Fibroblast of pulmonary artery (primary cell): Measurements from ENCODE around the gene PDXK.

Experiments used
- DNase-seq: peaks from one replicate; pipeline ENCODE4 v3.0.0-alpha.2; 2010; ENCODE audit warnings: low read depth
- H3K4me3 ChIP-seq: replicated peaks from 2 replicates; pipeline ENCODE4 v1.5.1; 2011; ENCODE audit warnings: low read depth, mild to moderate bottlenecking, control low read depth, low read length, moderate library complexity
- TF ChIP-seq, protein P1 (sequence below): IDR thresholded peaks from 2 replicates; pipeline ENCODE4 v1.5.1; 2011; ENCODE audit warnings: mild to moderate bottlenecking, control low read depth, low read length, inconsistent platforms; ENCODE audit errors: missing control alignments

PDXK gene

DNA sequence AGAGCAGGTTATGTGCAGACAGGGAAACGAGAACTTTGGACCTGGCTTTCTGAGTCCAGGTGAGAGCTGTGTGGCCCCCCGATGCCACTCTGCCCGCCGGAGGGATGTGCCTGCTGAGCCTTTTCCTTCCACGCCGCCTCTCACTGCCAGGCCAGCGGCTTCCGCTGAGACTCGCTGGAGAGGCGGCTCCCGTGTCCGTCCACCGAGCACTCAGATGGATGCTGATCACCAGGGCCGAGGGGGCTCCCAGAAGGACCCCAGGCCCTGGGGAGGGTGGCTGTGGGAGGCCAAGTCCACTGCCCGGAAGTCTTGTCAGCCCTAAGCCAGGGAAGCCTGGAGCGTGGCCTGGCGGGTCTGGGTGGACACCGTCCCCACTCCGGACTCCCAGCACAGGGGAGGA, 40.7 kb downstream of the PDXK start:
- TF ChIP-seq, protein P1, sequence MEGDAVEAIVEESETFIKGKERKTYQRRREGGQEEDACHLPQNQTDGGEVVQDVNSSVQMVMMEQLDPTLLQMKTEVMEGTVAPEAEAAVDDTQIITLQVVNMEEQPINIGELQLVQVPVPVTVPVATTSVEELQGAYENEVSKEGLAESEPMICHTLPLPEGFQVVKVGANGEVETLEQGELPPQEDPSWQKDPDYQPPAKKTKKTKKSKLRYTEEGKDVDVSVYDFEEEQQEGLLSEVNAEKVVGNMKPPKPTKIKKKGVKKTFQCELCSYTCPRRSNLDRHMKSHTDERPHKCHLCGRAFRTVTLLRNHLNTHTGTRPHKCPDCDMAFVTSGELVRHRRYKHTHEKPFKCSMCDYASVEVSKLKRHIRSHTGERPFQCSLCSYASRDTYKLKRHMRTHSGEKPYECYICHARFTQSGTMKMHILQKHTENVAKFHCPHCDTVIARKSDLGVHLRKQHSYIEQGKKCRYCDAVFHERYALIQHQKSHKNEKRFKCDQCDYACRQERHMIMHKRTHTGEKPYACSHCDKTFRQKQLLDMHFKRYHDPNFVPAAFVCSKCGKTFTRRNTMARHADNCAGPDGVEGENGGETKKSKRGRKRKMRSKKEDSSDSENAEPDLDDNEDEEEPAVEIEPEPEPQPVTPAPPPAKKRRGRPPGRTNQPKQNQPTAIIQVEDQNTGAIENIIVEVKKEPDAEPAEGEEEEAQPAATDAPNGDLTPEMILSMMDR: no peak
- H3K4me3 ChIP-seq: no peak overlapping the region
- DNase-seq: no peak

DNA sequence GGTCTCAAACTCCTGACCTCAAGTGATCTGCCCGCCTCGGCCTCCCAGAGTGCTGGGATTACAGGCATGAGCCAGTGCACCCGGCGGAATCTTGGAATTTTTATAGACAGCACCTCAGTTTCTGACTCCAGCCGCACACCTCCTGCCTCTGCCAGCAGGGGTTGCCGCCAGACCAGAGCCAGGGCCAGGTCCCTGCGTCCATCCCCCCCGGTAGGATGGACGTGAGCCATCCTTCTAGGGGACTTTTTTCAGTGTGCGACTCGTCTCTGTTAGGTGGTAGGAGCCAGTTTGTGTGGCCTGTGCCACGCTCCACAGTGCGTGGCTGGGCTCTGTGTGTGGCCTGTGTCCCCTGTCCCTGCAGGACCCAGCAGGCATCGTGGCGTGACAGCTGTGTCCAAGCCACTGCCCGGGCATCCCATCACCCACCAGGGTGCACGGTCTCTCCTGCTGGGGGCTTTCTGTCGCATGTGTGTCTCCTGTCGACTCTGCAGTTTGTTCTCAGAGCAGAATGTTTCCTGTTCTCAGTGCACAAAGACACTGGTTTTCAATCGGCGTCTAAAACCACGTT, 41.5 kb downstream of the PDXK start:
- DNase-seq: no peak
- TF ChIP-seq, protein P1: no peak

DNA sequence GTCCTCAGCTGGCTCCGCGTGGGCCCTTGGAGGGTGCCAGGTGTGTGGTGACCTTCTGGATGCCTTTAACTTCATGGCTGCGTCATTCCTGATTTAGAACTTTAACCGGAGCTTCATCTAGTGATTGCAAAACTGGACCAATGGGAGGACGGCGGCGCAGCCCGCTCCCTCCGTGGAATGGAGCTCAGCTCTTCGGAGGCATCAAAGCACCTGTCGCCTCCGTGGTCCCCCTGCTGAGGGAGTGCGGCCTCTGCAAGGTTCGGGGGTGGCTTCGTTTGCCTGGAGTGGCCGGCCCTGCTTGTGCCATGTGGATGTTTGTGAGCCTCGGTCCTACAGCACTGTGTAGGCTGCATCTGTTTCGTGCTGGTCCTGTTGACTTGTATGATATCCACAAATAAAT, 43.0 kb downstream of the PDXK start:
- no peak for DNase-seq
- TF ChIP-seq, protein P1: no peak
- no peak overlapping the region for H3K4me3 ChIP-seq

More for the DNA sequence above, 41.5 kb downstream of the PDXK start:
- no peak overlapping the region for H3K4me3 ChIP-seq

DNA sequence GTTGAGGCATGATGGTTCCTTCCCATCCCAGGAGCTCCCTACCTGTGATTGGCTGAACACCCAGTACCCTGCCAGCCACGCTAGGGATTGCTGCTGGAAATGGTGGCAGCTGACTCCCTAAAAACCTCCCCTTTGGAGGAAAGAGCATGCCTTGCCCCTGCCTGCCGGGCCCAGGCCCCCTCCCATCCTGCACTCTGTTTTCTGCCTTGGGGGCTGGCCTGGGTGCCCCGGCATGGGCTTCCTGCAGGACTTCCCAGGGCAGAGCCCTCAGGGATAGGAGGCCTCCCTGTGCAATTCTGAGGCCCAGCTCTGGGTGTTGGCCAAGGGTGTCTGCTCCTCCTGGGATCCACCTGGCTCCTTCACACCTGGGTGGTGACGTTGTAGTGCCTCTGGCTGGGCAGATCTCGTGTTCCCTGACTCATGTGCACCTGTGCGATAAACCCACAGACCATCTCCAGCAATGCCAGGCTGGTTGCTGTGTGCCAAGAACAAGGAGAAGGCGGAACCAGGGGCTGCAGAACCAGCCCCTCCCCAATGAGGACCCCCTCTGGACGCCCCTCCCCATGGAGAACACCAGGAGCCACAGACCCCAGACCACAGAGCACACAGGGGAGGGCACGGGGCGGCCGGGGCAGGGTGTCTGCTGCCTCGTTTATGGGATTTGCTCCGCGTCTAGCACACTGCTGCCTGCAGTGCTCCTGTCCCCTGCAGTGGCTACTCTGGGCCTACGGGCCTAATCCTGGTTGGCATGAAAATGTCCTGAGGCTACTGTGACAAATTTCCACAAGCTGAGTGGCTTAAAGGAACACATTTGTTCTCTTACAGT, 43.6 kb downstream of the PDXK start:
- no peak overlapping the region for H3K4me3 ChIP-seq

DNA sequence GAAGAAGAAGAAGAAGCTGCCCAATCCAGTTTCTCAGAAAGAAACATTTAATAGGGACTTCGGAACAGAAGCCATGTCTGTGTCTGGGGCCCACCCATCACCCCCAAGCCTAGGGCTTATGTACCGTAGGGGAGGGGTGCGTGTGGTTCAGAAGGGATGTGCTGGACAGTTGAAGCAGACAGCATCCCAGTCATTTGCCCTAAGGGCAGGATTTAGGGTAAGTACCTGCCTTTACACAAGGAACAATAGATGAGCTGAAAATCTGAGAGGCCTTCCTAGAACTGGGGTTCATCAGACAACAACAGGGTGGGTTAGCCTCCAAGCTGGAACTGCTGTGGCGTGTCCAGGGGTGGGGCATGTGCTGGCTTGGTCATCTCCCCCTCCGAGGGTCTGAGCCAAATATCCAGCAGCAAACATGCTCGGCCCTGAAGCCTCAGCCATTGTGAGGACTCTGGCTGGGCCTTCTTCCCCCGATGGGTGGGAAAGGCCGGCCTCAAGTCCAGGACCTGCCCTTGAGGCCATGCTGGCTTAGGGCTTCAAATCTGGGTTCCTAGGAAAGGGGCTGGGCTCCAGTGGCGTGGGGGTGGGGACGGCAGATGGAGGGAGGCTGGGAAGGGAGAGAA, 45.1 kb downstream of the PDXK start:
- TF ChIP-seq, protein P1: no peak
- H3K4me3 ChIP-seq: no peak overlapping the region
- no peak for DNase-seq

More for the DNA sequence above, 43.6 kb downstream of the PDXK start:
- TF ChIP-seq, protein P1: no peak
- DNase-seq: no peak

DNA sequence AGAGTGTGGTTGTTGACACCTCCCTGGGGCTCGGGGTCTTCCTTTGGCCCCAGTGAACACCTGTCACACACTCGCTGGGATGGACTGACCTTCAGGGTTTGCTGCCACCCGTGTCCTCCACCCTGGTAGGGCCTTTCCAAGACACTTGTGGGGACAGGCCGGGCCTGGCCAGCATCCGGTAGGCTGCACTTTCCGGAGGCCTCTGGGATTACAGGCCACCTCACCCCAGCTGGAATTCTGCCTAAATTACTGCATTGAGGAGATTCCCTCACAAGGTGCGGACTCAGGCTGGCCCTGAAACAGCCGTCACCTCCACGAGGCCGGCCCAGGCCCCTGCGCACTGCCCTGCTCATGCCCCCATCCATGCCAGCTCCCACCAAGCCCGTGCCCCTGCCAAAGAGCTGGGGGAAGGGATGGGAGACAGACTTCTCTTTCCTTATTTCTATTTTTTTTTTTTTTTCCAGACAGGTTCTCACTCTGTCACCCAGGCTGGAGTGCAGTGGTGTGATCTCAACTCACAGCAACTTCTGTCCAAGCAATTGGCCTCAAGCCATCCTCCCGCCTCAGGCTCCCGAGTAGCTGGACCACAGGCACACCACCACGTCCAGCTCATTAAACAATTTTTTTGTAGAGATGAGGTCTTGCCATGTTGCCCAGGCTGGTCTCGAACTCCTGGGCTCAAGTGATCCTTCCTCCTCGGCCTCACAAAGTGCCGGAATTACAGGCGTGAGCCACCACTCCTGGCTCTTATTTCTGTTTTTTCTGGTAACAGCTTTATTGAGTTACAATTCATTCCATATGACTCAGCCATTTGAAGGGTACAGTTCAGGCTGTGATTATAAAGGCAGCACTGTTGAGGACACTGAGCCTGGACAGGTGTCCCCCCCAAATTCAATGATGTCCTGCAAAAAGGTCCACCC, 45.9 kb downstream of the PDXK start:
- DNase-seq: no peak
- TF ChIP-seq, protein P1: no peak
- no peak overlapping the region for H3K4me3 ChIP-seq
